Activated CD4-positive, alpha-beta memory T cell treated with anti-CD3 and anti-CD28 coated beads for 36 hours (primary cell): Measurements from ENCODE around the gene TMEM212. TPM values are rescaled to one million over a fixed set of nuclear protein-coding genes. Genes with fewer than 3 reads are reported as not detected.

ENCODE experiments used
- CTCF ChIA-PET: fragments of 350-600 bp; sonication (Branson Sonifier 250); formaldehyde crosslinking; loops from one replicate; lab custom pipeline; 2021; ENCODE audit warnings: antibody characterized with exemption, inconsistent platforms; lab: Charles Lee
- POLR2A ChIA-PET: fragments of 350-600 bp; sonication (Branson Sonifier 250); formaldehyde crosslinking; loops from one replicate; lab custom pipeline; 2021; ENCODE audit warnings: antibody characterized with exemption; lab: Charles Lee
- DNase-seq: peaks from one replicate; pipeline ENCODE4 v3.0.0-alpha.2; 2020
- H3K27ac Mint-ChIP-seq: one replicate; pipeline ENCODE4 v1.8.0; 2021; ENCODE audit warnings: mixed read lengths
- H3K27me3 Mint-ChIP-seq: one replicate; pipeline ENCODE4 v1.8.0; 2021; ENCODE audit warnings: mixed read lengths
- H3K36me3 Mint-ChIP-seq: one replicate; pipeline ENCODE4 v1.8.0; 2021; ENCODE audit warnings: mixed read lengths
- H3K4me1 Mint-ChIP-seq: one replicate; pipeline ENCODE4 v1.8.0; 2021; ENCODE audit warnings: low read depth, mixed read lengths
- H3K4me3 Mint-ChIP-seq: one replicate; pipeline ENCODE4 v1.8.0; 2021; ENCODE audit warnings: mild to moderate bottlenecking, mixed read lengths
- H3K9me3 Mint-ChIP-seq: one replicate; pipeline ENCODE4 v1.8.0; 2021; ENCODE audit warnings: mixed read lengths
- intact Hi-C: fragments of 100-400 bp; cut with micrococcal nuclease; formaldehyde crosslinking; loops from one replicate; pipeline ENCODE4 v1.15.1; 2023
- total RNA-seq, 2 experiments: library from RNA; stranded (reverse); gene quantifications; one replicate each; pipeline ENCODE4 v1.2.3, GENCODE V29; 2021

Gene TMEM212
- not detected for total RNA-seq

DNA sequence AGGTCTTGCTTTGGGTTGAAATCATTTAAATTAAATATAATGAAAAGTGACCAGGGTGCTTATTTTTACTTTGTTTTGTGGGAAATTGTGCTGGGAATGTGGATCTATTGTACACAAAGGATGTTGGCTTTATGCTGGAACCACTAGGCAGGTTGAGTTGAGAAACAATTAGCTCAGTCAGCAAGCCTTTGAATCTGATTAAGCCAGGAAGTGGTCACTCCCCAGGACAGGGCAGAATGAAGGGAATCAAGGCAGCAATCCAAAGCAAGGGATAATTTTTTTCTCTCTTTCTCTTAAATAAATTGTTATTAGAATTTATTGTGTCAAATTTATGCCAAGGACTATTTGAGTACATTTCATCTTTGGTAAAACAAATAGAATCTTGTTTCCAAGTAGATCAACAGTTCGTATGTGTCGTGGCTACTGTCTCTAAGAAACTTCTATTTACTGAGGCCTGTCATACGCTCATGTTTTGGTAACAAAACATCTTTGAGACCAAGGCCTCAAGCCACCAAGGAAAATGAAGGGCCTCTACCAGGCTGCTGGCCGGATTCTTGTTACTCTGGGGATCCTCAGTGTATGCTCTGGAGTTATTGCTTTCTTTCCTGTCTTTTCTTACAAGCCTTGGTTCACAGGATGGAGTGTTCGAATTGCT, at the start of gene TMEM212:
Gene TMEM212 (plus strand): TSS at position 486 of the 655 bp plus-strand sequence. CDS start 35 bp downstream, at position 521.
- H3K27ac Mint-ChIP-seq: no peak within 1 kb of the TSS
- CTCF ChIA-PET: no interaction called here
- H3K9me3 Mint-ChIP-seq: no peaks in the 10 kb centered on the region
- intact Hi-C loops: no loop called here
- no peak within 1 kb of the TSS for H3K4me3 Mint-ChIP-seq
- H3K4me1 Mint-ChIP-seq: peaks cover 7% of the 10 kb centered on the region
- no peak for DNase-seq
- POLR2A ChIA-PET: no interaction called here
- H3K36me3 Mint-ChIP-seq: no peaks in the 10 kb centered on the region
- H3K27me3 Mint-ChIP-seq: no peaks in the 10 kb centered on the region

DNA sequence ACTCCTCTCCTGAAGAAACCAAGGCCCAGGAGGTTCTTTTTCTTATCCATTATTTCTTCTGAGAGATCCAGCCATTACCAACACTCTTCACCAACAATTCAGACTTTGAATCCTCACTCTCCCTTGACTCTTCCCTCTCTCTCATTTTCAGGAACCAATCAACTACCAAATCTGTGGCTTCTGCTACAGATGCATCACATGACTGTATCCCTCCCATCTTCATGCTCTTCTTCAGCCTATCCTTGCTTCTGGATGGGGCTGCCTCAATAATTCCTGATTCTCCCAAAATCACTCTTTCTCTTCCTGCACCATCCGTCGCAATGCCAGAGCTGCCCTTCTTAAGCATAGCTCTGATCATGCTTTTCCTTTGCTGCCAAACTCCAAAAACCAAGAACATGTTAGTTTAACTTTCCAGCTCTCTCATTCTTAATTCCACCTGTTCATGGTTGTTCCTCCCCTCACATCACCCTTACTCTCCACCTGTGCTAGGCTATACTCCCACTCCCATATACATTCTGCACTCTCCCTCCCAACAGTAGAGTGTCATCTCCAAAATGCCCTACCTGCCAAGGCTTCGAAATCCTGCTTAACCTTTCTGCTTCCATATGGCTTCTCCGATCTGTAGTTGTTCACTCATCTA, 46.4 kb upstream of the TMEM212 start:
- Mint-ChIP-seq H3K36me3 (no peaks in the 10 kb centered on the region), H3K4me3 (no peak overlapping the region), H3K27me3 (no peaks in the 10 kb centered on the region), H3K4me1 (peaks cover 5% of the 10 kb centered on the region), H3K9me3 (no peaks in the 10 kb centered on the region), H3K27ac (no peak overlapping the region)
- intact Hi-C loops: no loop called here
- POLR2A ChIA-PET: no interaction called here
- CTCF ChIA-PET: no interaction called here
- no peak for DNase-seq

DNA sequence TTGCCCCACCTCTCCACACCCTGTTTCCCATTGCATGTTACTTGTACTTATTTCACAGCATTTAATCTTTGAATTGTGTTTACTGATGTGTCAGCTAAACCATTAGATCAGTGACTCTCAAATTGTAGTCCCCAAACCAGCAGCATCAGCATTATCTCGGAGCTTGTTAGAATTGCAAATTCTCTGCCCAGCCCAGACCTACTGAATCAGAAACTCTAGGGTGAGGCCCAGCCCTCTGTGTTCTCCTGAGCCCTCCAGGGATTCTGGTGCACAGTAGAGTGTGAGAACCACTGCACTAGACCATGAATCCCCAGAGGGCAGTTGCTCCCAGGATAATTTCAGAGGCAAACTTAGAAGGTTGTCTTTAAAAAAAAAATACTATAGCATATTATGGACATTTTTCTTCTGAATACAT, 45.9 kb upstream of the TMEM212 start:
- CTCF ChIA-PET: no interaction called here
- no peak for DNase-seq

GRCh38 chr3:171797873-171798272, 45.3 kb upstream of the TMEM212 start:
- H3K36me3 Mint-ChIP-seq: no peaks in the 10 kb centered on the region
- POLR2A ChIA-PET: no interaction called here
- intact Hi-C loops: no loop called here

More for the DNA sequence above, 45.9 kb upstream of the TMEM212 start:
- intact Hi-C loops: no loop called here
- no peaks in the 10 kb centered on the region for H3K9me3 Mint-ChIP-seq
- no peak overlapping the region for H3K27ac Mint-ChIP-seq
- no peak overlapping the region for H3K4me3 Mint-ChIP-seq
- peaks cover 10% of the 10 kb centered on the region for H3K4me1 Mint-ChIP-seq
- H3K27me3 Mint-ChIP-seq: no peaks in the 10 kb centered on the region
- POLR2A ChIA-PET: no interaction called here
- no peaks in the 10 kb centered on the region for H3K36me3 Mint-ChIP-seq

GRCh38 chr3:171799501-171799900, 43.6 kb upstream of the TMEM212 start:
- POLR2A ChIA-PET: no interaction called here
- DNase-seq: no peak
- Mint-ChIP-seq H3K9me3 (no peaks in the 10 kb centered on the region), H3K4me1 (peaks cover 14% of the 10 kb centered on the region), H3K27ac (no peak overlapping the region), H3K4me3 (no peak overlapping the region), H3K36me3 (no peaks in the 10 kb centered on the region), H3K27me3 (no peaks in the 10 kb centered on the region)
- CTCF ChIA-PET: no interaction called here
- intact Hi-C loops: no loop called here

More at GRCh38 chr3:171797873-171798272, 45.3 kb upstream of the TMEM212 start:
- Mint-ChIP-seq H3K4me3 (no peak overlapping the region), H3K27ac (no peak overlapping the region), H3K4me1 (peaks cover 14% of the 10 kb centered on the region), H3K27me3 (no peaks in the 10 kb centered on the region), H3K9me3 (no peaks in the 10 kb centered on the region)
- no peak for DNase-seq
- CTCF ChIA-PET: no interaction called here

- intact Hi-C loops: no loop called here
- Mint-ChIP-seq H3K4me1 (peaks cover 14% of the 10 kb centered on the region), H3K9me3 (no peaks in the 10 kb centered on the region), H3K27ac (no peak overlapping the region), H3K4me3 (no peak overlapping the region), H3K27me3 (no peaks in the 10 kb centered on the region), H3K36me3 (no peaks in the 10 kb centered on the region)
- ChIA-PET POLR2A (no interaction called here), CTCF (interaction anchor here (1.2 kb wide), 1 partner anchor 30 kb away, joined by 4 read pairs; no protein-coding TSS in a partner anchor)
- DNase-seq: no peak
Measured at GRCh38 chr3:171801738-171802589, 41.2 kb upstream of the TMEM212 start.

DNA sequence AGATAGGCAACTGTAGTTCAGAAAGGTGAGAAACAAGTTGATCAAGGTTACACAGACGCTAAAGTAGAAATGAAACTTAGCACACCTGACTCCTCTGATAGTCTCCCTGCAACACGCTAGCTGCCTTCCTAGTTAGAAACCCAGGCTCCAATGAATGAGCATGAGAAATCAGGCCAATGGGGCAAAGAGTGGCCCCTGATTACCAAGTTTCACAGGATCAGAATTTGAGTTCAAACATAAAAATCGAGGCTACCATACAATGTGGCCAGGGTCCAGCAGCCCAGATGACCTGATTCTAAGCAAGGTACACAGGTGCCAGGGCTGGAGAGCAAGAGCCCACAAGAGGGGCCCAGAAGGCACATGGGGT, 40.6 kb upstream of the TMEM212 start:
- intact Hi-C loops: no loop called here
- no peak for DNase-seq
- Mint-ChIP-seq H3K4me1 (peaks cover 14% of the 10 kb centered on the region), H3K36me3 (no peaks in the 10 kb centered on the region), H3K9me3 (no peaks in the 10 kb centered on the region), H3K27me3 (peaks cover 2% of the 10 kb centered on the region), H3K27ac (no peak overlapping the region), H3K4me3 (no peak overlapping the region)
- ChIA-PET CTCF (interaction anchor here (1.2 kb wide), 1 partner anchor 30 kb away, joined by 4 read pairs; no protein-coding TSS in a partner anchor), POLR2A (no interaction called here)

- no peaks in the 10 kb centered on the region for H3K9me3 Mint-ChIP-seq
- H3K27me3 Mint-ChIP-seq: peaks cover 6% of the 10 kb centered on the region
- ChIA-PET POLR2A (no interaction called here), CTCF (interaction anchor here (1.2 kb wide), 1 partner anchor 31 kb away, joined by 4 read pairs; no protein-coding TSS in a partner anchor)
- intact Hi-C loops: no loop called here
- peaks cover 14% of the 10 kb centered on the region for H3K4me1 Mint-ChIP-seq
- no peak overlapping the region for H3K27ac Mint-ChIP-seq
- DNase-seq: no peak
- H3K4me3 Mint-ChIP-seq: no peak overlapping the region
- no peaks in the 10 kb centered on the region for H3K36me3 Mint-ChIP-seq
Measured at GRCh38 chr3:171803044-171803443, 40.1 kb upstream of the TMEM212 start.

DNA sequence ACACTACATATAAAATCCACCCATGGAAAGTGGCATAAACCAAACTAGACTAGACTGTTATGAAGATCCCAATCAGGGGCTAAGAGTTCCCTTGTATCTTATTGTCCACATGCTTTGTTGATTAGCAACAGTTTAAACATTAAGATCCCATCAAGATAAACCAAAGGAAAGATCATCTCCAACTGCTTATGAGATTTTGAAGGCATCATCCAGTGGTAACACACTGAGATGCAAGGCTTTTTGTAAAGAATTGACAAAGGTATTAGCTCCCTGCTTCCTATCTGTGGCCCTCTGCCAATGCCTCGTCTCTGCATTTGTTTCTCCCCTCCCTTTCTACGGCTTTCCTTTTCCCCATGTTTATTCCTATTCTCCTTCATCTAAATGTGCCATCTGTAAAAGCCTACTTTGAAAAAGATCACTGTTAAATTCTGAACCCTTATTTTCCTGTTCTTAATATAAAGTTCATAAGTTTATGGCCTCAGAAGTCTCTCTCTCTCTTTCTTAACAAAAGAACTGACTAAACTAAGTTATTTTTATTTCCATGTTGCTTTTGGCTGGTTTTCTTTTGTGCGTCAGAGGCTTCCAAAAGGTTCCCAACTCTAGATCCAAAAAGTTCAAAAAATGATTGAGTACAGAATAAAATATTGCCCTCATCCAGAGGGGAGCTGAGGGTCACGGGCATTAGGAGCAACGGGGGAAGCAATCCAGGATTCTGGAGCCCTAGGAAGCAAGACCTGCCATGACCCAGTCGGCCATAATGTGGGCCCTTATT, 38.3 kb upstream of the TMEM212 start:
- H3K27me3 Mint-ChIP-seq: peaks cover 14% of the 10 kb centered on the region
- peaks cover 21% of the 10 kb centered on the region for H3K4me1 Mint-ChIP-seq
- ChIA-PET POLR2A (no interaction called here), CTCF (no interaction called here)
- H3K4me3 Mint-ChIP-seq: no peak overlapping the region
- H3K36me3 Mint-ChIP-seq: no peaks in the 10 kb centered on the region
- H3K9me3 Mint-ChIP-seq: no peaks in the 10 kb centered on the region
- no peak overlapping the region for H3K27ac Mint-ChIP-seq
- no peak for DNase-seq
- intact Hi-C loops: no loop called here

DNA sequence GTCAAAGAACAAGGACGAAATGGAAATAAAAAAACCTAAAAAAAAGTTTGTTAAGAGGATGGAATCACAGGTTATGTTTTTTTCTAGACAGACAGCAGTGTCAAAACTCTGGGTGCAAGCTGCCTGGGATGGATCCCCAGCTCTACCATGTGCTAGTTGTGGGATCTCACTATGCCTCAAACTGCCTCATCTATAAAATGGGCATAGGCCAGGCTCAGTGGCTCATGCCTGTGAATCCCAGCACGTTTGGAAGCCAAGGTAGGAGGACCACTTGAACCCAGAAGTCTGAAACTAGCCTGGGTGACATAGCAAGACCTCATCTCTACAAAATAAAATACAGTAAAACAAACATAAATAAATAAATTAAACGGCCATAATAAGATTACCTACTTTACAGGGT, 37.5 kb upstream of the TMEM212 start:
- CTCF ChIA-PET: interaction anchor here (1.6 kb wide), 1 partner anchor 12 kb away, joined by 4 read pairs; no protein-coding TSS in a partner anchor
- Mint-ChIP-seq H3K9me3 (no peaks in the 10 kb centered on the region), H3K36me3 (no peaks in the 10 kb centered on the region), H3K4me3 (no peak overlapping the region), H3K27me3 (peaks cover 18% of the 10 kb centered on the region), H3K27ac (no peak overlapping the region), H3K4me1 (peaks cover 23% of the 10 kb centered on the region)
- intact Hi-C loops: no loop called here
- DNase-seq: no peak
- POLR2A ChIA-PET: no interaction called here

GRCh38 chr3:171806200-171807128, 36.7 kb upstream of the TMEM212 start:
- no peak overlapping the region for H3K4me3 Mint-ChIP-seq
- ChIA-PET POLR2A (no interaction called here), CTCF (interaction anchor here (0.6 to 1.6 kb wide), 2 partner anchors 11 to 371 kb away, joined by 3 to 4 read pairs; no protein-coding TSS in a partner anchor)
- H3K27ac Mint-ChIP-seq: no peak overlapping the region
- H3K36me3 Mint-ChIP-seq: no peaks in the 10 kb centered on the region
- peaks cover 22% of the 10 kb centered on the region for H3K4me1 Mint-ChIP-seq
- no peaks in the 10 kb centered on the region for H3K9me3 Mint-ChIP-seq
- intact Hi-C loops: no loop called here
- peaks cover 26% of the 10 kb centered on the region for H3K27me3 Mint-ChIP-seq
- no peak for DNase-seq
